AG09319 (cell line): Measurements from ENCODE around the gene BTG1.
"Not testable (repeated sequence)": the region's sequence is repeated elsewhere in the genome, so short reads cannot be mapped to it uniquely, and the experiment has no call there.

ENCODE experiments used
- DNase-seq: peaks from one replicate; pipeline ENCODE4 v3.0.0-alpha.2; 2010; ENCODE audit warnings: low read depth; ENCODE audit errors: extremely low read depth
- TF ChIP-seq, protein P1 (sequence below): IDR thresholded peaks from 2 replicates; pipeline ENCODE4 v1.5.1; 2011; ENCODE audit warnings: low read depth, mild to moderate bottlenecking, inconsistent platforms, low read length, moderate library complexity

The BTG1 gene

DNA sequence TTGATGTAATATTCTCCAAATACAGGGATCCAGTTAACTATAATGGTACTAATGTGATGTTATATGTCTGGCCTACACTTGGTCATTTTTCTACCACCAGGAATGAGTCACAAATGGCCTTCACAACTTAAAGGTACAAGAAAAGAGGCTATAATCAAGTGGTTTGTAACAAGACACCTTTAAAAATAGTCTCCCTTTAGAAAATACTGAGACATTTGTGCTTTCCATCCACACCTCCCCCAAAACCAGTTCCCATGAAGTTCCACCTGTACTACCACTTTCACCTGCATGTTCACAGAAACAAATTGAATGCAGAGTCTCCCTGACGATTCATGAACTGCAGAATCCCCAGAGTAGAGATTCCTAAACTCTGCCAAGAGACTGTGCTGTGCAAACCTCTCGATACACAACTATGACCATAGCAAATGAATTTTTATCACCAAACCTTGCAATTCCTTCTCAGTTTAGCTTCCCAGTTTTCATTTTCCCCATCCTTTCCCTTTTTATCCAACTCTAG is 6.0 kb downstream of the BTG1 start:
- no peak for DNase-seq

DNA sequence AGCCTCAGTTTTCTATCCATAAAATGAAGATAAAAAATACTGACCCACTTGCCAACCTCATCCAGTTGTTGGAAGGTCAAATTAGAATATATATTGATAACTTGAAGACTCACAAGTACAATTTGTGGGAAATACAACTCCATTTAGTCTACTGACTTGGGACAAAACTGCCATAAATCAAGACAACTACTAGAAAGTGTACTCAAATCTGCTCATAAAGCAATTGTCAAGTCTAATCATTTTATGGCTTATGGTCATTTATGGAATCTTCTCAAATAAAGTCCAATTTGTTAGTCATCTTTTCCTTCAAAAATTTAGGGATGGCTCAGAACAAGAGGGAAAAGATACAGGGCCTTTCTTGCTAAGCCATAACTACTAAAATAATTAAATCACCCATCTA is 7.0 kb downstream of the BTG1 start:
- no peak for DNase-seq
- TF ChIP-seq, protein P1, sequence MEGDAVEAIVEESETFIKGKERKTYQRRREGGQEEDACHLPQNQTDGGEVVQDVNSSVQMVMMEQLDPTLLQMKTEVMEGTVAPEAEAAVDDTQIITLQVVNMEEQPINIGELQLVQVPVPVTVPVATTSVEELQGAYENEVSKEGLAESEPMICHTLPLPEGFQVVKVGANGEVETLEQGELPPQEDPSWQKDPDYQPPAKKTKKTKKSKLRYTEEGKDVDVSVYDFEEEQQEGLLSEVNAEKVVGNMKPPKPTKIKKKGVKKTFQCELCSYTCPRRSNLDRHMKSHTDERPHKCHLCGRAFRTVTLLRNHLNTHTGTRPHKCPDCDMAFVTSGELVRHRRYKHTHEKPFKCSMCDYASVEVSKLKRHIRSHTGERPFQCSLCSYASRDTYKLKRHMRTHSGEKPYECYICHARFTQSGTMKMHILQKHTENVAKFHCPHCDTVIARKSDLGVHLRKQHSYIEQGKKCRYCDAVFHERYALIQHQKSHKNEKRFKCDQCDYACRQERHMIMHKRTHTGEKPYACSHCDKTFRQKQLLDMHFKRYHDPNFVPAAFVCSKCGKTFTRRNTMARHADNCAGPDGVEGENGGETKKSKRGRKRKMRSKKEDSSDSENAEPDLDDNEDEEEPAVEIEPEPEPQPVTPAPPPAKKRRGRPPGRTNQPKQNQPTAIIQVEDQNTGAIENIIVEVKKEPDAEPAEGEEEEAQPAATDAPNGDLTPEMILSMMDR = no peak

More for the DNA sequence above, 6.0 kb downstream of the BTG1 start:
- TF ChIP-seq, protein P1 = no peak

DNA sequence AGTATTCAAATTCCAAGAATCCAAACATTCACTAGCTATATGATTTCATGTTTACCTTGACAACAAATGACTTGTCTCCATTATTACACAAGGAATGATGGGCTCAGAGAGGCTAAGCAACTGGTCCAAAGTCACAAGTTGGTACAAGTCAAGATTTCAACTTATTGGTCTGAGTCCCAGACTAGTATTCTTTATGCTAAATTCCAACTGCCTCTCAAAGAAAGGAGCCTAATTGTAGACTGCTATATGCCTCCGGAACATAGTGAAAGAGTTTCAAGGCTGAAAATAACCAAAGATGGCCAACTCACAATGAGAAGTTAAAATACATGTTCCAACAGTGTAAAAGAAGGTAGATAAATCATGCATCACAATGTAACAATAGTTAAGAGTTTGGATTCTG is 7.5 kb downstream of the BTG1 start:
- TF ChIP-seq, protein P1 = no peak
- no peak for DNase-seq

DNA sequence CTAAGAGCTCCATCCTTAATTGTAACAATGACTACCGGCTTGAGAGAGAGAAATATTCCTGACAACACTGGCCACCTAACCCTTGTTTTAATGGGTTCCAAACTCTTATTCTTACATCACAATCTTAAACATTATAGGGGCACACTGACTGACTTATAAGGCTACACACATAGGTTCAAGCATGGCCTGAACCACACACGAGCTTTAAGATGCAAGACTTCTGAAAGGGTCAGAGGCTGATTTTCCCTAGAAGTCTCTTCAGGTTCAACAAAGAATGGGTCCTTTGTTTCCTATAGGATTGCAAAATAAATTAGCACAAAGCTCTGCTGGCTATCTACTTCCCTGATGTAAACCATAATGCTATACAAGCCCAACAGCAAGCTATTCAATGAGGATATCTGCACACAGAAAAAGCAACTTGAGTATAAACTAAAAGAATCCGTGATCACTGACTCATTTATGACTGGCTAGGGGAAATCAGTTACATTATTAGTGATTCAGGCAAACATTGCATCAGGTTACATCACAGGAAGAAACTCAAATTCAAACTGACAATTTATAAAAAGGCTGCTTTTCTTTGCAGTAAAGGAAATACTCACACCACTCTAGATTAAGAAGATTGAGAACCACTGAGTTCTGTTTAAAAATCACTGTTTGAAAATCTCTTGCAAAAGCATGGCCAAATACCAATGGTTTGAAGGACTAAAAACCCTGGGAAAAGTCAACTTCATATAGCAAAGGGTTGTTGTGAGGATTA is 8.5 kb downstream of the BTG1 start:
- TF ChIP-seq, protein P1 = no peak
- DNase-seq = peak; percentile 72

DNA sequence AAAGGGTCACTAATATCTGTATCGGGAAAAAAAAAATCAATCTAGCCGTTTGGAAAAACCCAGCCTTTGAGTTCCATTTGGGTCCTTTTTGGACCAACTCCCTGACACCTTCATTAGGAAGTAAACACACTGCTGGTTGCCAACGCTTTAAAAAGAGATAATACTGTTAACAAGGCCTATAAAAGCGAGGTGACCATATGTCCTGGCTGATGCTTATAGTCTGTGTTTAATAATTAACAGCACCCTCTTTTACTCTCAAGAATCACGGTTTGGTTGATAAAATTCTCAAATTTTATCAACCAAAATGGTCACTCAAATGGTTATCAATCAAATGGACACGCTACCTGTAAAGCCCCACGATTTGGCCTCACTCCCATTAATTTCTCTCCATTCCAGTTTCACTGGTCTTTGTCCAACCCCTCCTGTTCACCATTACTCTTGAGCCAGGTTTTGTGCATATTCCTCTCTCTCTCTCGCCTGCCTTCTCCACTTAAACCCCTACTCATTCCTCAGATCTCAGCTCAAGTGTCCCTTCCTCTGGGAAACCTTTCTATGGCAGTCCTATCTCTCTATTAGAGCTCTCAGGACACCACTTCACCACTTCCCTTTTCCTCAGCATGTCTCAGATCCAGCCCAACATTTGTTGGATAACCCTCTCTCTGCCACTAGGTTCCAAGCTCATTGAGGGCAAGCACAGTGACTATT is 9.5 kb downstream of the BTG1 start:
- no peak for DNase-seq
- TF ChIP-seq, protein P1 = no peak

DNA sequence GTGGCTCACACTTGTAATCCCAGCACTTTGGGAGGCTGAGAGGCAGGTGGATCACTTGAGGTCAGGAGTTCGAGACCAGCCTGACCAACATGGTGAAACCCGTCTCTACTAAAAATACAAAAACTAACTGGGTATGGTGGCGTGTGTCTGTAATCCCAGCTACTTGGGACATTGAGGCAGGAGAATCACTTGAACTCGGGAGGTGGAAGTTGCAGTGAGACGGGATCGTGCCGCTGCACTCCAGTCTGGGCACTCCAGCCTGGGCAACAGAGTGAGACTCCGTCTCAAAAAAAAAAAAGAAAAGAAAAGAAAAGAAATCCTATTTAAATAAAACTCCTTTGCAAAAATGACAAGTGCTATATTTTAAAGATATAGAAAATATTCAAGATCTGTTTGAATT is 10.1 kb downstream of the BTG1 start:
- DNase-seq = not testable (repeated sequence)

DNA sequence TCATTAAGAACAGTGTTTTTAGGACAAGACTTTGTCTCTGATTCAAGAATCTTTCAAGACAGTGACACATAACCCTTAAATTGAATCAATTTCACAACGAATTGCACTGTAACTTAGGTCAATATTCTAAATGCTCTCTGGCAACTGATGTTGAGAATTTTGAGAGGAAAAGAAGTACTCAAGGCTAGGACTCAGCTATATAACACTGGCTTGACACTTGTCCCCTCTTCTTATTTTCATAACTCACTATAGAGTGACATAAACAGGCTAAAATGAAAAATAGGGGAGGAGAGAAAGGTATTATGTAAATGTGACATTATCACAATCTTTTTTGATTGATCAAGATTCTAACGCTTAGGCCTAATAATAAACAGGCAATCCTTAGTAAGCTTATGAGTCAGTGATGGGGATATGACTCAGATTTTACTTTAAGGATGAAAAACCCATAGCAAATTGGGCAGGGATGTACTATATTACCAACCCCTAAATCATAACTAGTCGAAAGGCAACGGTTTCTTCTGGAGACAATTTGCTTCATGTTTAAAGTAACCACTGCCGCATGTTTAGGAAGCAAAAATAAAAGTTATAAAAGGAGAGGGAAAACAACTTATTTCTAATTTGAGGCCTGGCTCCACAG is 10.9 kb downstream of the BTG1 start:
- DNase-seq = no peak
- TF ChIP-seq, protein P1 = no peak
